HG03025 (cell line): ENCODE results near the gene IQGAP3.
"Not testable (repeated sequence)": the region's sequence is repeated elsewhere in the genome, so short reads cannot be mapped to it uniquely, and the experiment has no call there.

ENCODE experiments used
- ATAC-seq: cut with Tn5 transposase; IDR thresholded peaks from one replicate; pipeline ENCODE4 v1.9.1; 2021; ENCODE audit warnings: mild to moderate bottlenecking, moderate library complexity; ENCODE audit not compliant: unreplicated experiment, low FRiP score

The IQGAP3 gene

GRCh38 chr1:156572663-156573018, 276 bp upstream of the IQGAP3 start:
- ATAC-seq, result no peak

- ATAC-seq, result no peak
Measured at GRCh38 chr1:156571261-156571852, 1.0 kb downstream of the IQGAP3 start.

GRCh38 chr1:156566436-156566835, 5.9 kb downstream of the IQGAP3 start:
- no peak for ATAC-seq

- ATAC-seq, result no peak
Measured at GRCh38 chr1:156565519-156565918, 6.8 kb downstream of the IQGAP3 start.

- no peak for ATAC-seq
Measured at GRCh38 chr1:156560585-156561163, 11.7 kb downstream of the IQGAP3 start.

GRCh38 chr1:156559797-156560385, 12.5 kb downstream of the IQGAP3 start:
- no peak for ATAC-seq

- no peak for ATAC-seq
Measured at GRCh38 chr1:156559086-156559796, 13.1 kb downstream of the IQGAP3 start.

GRCh38 chr1:156556354-156556753, 16.0 kb downstream of the IQGAP3 start:
- ATAC-seq, result no peak

GRCh38 chr1:156555715-156556114, 16.6 kb downstream of the IQGAP3 start:
- ATAC-seq, result no peak

GRCh38 chr1:156554971-156555370, 17.4 kb downstream of the IQGAP3 start:
- no peak for ATAC-seq

GRCh38 chr1:156553860-156554485, 18.4 kb downstream of the IQGAP3 start:
- ATAC-seq, result no peak

- ATAC-seq, result not testable (repeated sequence)
Measured at GRCh38 chr1:156552937-156553336, 19.4 kb downstream of the IQGAP3 start.

- ATAC-seq, result no peak
Measured at GRCh38 chr1:156552518-156552917, 19.8 kb downstream of the IQGAP3 start.

- no peak for ATAC-seq
Measured at GRCh38 chr1:156551869-156552268, 20.5 kb downstream of the IQGAP3 start.

- no peak for ATAC-seq
Measured at GRCh38 chr1:156551066-156551643, 21.2 kb downstream of the IQGAP3 start.

GRCh38 chr1:156550346-156550745, 22.0 kb downstream of the IQGAP3 start:
- ATAC-seq, result no peak

- ATAC-seq, result no peak
Measured at GRCh38 chr1:156549831-156550230, 22.5 kb downstream of the IQGAP3 start.

GRCh38 chr1:156549390-156549789, 23.0 kb downstream of the IQGAP3 start:
- ATAC-seq, result no peak

- ATAC-seq, result no peak
Measured at GRCh38 chr1:156547982-156548381, 24.4 kb downstream of the IQGAP3 start.

GRCh38 chr1:156547434-156547833, 24.9 kb downstream of the IQGAP3 start:
- ATAC-seq, result no peak

- no peak for ATAC-seq
Measured at GRCh38 chr1:156546267-156546666, 26.1 kb downstream of the IQGAP3 start.
